T-helper 1 cell treated with Interleukin-12 subunit alpha and Interleukin-12 subunit beta and Interleukin-4 antibody, amounts not matched to agents 30 ng/mL and 1 ng/mL, for 36 hours (primary cell): Measurements from ENCODE around the gene FAM13A. TPM values are rescaled to one million over a fixed set of nuclear protein-coding genes. Genes with fewer than 3 reads are reported as not detected.

Experiments used
- intact Hi-C: fragments of 100-400 bp; cut with micrococcal nuclease; formaldehyde crosslinking; loops from one replicate; pipeline ENCODE4 v1.15.1; 2024
- total RNA-seq: library from RNA; stranded (reverse); gene quantifications from 2 replicates; pipeline ENCODE4 v1.2.3, GENCODE V29; 2022

Gene FAM13A
- total RNA-seq, 1 donor from 2014 or later = 16.6 TPM

GRCh38 chr4:88729146-88729760 is 327.7 kb downstream of the FAM13A start:
- intact Hi-C loops = no loop called here

GRCh38 chr4:88728146-88728545 is 328.8 kb downstream of the FAM13A start:
- intact Hi-C loops = no loop called here

DNA sequence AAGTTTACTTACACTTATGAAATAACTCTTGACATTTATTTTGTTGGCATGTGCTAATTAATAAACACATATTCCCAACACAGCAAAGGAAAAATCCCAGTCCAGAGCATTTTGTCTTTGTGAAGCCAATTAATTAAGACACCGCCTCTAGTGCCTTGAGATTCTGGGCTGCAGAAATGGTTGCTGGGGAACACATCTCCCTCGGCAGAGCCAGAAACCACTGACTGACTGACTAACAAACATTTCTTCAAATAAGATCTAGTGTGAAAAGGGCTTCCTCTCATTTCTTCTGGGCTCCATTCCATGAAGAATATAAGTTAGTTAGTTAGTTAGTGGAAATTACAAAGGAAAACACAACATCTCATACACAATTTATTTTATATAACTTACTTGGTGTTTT is 331.0 kb downstream of the FAM13A start:
- intact Hi-C loops = no loop called here

DNA sequence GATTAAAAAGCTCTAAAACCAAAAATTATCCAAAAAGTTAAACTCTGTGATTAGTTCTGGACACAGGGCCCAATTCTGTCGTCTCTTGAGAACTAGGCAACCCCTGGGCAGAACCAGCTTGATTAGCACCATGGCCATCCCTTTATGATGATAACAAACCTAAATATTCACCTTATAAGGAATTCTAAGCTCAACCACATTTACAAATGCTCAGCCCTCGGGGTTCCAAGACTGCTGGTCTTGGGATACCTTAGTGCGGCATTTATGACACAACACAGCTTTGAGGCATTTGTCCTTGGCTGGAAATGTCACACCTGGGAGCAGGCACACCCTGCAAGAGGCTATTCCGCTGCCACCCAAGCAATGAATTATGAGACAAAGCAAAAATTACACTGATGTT is 331.8 kb downstream of the FAM13A start:
- intact Hi-C loops = no loop called here

DNA sequence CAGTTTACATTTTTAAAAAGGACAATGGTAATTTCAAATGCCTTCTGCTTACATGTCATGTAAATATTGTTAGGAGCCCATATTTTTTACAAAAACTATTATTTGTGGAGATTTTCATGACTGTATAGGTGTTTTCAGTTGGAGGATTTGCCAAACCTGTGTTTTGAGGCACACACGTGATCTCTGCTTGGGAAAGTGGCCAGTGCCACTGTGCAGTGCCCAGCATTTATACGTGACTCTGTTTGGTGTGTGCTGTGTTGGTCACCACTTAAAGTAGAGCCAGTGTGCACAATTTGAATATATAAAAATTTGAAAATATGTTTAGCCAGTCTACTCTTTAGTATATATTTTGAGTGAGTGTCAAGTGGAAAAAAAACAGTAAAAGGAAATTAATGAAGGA is 332.6 kb downstream of the FAM13A start:
- intact Hi-C loops = no loop called here

- intact Hi-C loops = no loop called here
Measured at GRCh38 chr4:88722828-88723227, 334.2 kb downstream of the FAM13A start.

DNA sequence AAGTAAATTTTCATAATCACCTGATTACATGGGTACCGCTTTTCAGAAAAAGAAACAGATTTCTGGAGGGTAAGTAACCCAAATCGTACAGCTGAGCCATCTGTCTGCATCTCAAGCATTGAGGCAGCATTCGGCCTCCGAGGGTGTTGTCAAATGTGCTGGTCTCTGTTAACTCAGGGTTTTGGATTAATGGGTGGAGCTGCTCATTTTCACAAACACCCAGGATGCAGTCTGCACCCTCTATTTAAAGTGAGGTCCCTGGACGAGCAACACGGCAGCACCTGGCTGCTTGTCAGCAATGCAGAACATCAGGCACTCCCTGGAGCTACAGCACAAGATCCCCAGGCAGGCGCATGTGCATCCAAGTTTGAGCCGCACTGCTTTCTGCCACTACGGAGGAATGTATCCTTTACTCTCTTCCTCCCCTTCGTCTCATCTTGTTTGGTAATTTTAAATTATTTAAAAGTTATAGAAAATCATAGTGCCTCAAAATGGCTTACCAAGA is 334.7 kb downstream of the FAM13A start:
- intact Hi-C loops = no loop called here

DNA sequence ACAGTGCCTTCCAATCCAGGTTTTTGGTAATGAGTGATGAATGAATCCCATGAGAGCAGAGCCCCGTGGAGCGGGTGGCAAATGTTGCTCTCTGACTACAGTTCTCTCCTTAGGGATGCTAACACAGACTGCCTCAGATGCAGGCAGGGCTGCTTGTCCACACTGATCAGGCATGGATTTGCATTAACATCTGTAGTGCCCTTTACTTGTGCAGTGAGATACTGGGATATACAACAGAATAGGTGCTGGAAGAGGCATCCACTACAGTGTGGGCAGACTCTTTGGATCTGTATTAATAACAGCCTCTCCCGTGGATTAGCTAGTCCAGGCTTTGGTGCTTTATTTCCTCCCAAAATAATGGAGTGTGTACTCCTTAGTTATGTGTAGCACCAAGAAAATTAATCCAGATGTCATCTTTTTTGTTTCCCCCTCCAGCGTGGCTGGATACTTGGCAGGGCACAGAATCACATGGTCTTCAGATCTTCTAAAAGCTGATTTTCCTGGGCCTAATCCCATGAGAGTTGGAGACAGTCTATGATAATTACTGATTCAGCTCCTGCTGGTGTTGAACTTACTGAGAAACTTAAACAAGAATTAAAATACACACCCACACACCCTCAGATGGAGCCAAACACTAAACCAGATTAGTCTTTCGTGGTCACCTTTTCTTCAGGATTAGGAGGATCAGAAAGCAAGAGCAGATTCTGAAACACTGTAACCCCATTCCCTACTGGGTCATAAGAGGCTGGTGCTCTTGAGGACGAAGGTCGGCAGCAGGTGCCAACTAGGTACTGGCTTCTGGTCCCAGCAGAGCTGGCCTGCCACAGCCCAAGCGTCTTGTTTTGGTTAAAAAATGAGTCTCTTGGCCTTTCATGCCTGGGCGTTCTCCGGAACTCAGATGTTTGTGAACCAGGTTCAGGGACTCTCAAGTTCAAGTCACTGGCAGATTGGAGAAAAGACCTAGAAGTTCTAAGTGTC is 336.2 kb downstream of the FAM13A start:
- intact Hi-C loops = no loop called here

GRCh38 chr4:88719381-88719780 is 337.6 kb downstream of the FAM13A start:
- intact Hi-C loops = no loop called here

- intact Hi-C loops = no loop called here
Measured at GRCh38 chr4:88718098-88718497, 338.9 kb downstream of the FAM13A start.

DNA sequence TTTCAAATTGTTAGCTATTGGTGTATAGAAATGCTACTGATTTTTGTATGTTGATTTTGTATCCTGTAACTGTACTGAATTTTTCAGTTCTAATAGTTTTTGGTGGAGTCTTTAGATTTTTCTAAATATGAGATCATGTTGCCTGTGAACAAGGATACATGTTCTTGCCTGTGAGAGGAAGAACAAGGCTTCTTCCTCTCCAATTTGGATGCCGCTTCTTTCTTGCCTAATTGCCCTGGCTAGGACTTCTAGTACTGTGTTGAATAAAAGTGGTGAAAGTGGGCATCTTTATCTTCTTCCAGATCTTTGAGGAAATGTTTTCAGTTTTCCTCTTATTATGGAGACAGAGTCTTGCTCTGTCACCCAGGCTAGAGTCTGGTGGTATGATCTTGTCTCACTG is 343.2 kb downstream of the FAM13A start:
- intact Hi-C loops = no loop called here

GRCh38 chr4:88709989-88710388 is 347.0 kb downstream of the FAM13A start:
- intact Hi-C loops = no loop called here

GRCh38 chr4:88706574-88706973 is 350.4 kb downstream of the FAM13A start:
- intact Hi-C loops = no loop called here

- intact Hi-C loops = no loop called here
Measured at GRCh38 chr4:88705805-88706492, 351.0 kb downstream of the FAM13A start.

DNA sequence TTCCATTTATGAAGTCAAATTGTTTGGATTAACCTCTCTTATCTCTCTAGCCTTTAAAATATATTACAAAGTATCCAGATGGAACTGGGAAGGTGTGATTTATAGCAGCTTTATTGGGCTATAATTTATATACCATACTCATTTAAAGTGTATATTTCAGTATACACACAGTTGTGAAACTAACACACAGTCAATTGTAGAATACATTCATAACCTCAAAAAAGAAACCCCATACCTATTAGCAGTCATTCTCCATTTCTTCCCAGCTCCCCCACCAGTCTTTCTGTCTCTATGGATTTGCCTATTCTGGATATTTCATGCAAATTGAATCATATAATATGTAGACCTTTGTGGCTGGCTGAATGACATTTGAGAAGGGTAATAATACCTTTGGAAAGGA is 351.8 kb downstream of the FAM13A start:
- intact Hi-C loops = no loop called here

- intact Hi-C loops = no loop called here
Measured at GRCh38 chr4:88702782-88703181, 354.2 kb downstream of the FAM13A start.

DNA sequence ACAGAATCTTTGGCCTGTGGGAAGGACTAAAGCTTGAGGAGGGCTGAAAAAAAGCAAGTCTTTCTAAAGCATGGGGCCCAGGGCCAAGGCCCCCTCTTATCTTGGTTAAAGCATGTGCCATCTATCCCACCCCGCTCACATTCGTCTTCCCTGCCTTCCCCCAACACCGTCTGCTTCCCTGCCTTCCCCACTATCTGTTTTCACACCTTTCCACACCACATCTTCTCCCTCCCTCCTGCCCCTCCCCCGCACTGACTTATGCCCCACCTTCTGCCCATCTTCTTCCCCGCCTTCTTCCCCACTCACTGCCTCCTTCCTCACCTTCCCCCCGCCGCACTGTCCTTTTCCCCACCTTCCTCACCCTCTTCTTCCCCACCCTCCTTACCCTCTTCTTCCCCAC is 358.5 kb downstream of the FAM13A start:
- intact Hi-C loops = loop anchor here (5.0 kb wide), 1 partner anchor 94 kb away; no protein-coding TSS in a partner anchor

DNA sequence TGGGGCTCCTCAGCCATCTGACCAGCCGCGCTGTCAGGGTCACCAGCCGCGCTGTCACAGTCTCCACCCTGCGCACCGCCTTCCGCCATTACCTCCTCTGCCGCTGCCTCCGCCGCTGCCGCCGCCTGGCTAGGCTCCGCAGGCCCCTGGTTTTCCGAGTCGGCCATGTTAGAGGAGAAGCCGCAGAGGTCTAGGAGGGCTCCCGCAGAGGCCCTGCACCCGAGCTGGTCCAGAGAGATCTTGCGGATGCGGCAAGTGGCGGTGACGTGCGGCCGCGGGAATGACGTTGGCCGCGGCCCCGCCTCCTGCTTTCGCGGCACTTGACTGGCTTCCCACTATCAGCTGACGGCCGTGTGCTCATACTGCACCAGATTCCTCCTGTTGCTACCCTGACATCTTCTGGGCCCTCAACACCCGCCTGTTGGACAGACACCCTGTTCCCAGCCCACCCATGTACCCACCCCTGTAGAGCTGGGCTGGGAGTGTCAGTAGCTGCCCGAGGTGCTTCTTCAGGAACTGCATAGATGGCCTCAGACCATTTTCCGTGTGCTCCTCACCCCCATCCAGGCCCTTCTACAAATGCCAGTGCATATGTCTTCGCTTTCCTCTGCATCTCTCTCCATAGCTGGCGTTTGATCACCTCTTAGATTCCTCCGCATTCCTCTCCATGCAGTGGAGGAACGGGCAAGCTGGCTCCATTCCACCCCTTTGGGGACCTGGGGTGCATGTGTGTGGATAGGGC is 359.2 kb downstream of the FAM13A start, which contains the start of gene NAP1L5:
TSS of gene NAP1L5 (minus strand) at position 242 of the 742 bp plus-strand sequence. CDS start at position 167, 75 bp downstream.
- intact Hi-C loops = loop anchor here (1.0 to 5.0 kb wide), 6 partner anchors 95 to 414 kb away; partner anchors contain the start of genes PPM1K and TIGD2

GRCh38 chr4:88697141-88697540 is 359.8 kb downstream of the FAM13A start:
- intact Hi-C loops = loop anchor here (1.0 to 5.0 kb wide), 6 partner anchors 95 to 414 kb away; partner anchors contain the start of genes PPM1K and TIGD2

DNA sequence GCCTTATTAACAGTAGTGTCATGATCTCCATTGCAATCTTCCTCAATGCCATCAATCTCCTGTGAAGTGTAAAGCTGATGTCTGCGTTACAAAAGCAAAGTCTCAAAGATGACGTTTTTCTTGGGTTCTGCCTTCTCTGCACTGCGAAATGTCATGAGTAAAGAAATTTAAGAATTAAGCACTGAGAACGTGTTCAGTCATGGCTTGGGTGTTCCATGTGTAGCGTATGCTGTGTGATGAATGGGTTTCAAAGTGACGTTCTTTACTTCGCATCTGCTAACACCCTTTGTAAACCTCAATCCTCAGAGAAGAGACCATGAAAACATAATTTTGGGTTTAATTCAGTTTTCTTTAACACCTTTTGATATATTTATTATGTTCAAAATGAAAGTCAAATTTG is 360.4 kb downstream of the FAM13A start:
- intact Hi-C loops = loop anchor here (1.0 to 5.0 kb wide), 6 partner anchors 96 to 415 kb away; partner anchors contain the start of genes PPM1K and TIGD2

DNA sequence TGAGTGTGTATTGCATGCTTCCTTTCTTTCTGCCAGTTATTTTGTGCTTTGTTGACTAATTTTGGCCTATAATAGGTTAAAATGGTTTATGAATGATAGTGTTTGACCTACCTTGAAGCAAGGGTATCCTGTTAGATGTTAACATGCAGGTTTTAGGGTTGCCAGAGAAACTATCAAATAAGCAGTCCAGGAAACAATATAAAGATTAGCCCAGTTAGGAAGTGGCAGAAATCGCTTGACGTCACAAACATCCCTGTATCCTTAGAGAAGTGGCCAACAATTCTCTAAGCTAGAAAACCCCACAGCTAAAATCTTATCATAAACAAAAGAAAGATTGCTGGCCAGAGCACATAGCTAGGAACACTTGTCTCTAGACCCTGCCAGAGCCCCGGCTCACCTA is 363.2 kb downstream of the FAM13A start:
- intact Hi-C loops = no loop called here
